PFSK-1 (cell line): Measurements from ENCODE around the gene CCDC127.

ENCODE experiments used
- FOXP2 ChIP-seq: optimal IDR thresholded peaks from 2 replicates; pipeline ENCODE3; 2011; ENCODE audit warnings: borderline replicate concordance, control low read depth, inconsistent platforms; ENCODE audit not compliant: insufficient read depth; ENCODE audit errors: extremely low read length, extremely low read depth
- POLR2AphosphoS5 ChIP-seq: IDR thresholded peaks from 2 replicates; pipeline ENCODE4 v1.6.1; 2012; ENCODE audit warnings: low read depth, mild to moderate bottlenecking, control low read depth, low read length, moderate library complexity
- SIN3A ChIP-seq: IDR thresholded peaks from 2 replicates; pipeline ENCODE4 v1.6.1; 2012; ENCODE audit warnings: mild to moderate bottlenecking, low read length, moderate library complexity, borderline replicate concordance; ENCODE audit not compliant: insufficient read depth
- TAF1 ChIP-seq: IDR thresholded peaks from 2 replicates; pipeline ENCODE4 v1.6.1; 2012; ENCODE audit warnings: low read length, control low read depth, borderline replicate concordance; ENCODE audit not compliant: insufficient read depth
- TF ChIP-seq, protein P1 (sequence below), 2 experiments: IDR thresholded peaks; 2 replicates each; pipeline versions ENCODE4 v1.6.1 to v1.8.0; 2011 to 2012; ENCODE audit warnings: low read depth in 2 of 2, low read length in 2 of 2, control low read depth in 1 of 2, inconsistent platforms in 1 of 2, mild to moderate bottlenecking in 1 of 2, moderate library complexity in 1 of 2; ENCODE audit not compliant: insufficient read depth in 1 of 2

CCDC127 gene

DNA sequence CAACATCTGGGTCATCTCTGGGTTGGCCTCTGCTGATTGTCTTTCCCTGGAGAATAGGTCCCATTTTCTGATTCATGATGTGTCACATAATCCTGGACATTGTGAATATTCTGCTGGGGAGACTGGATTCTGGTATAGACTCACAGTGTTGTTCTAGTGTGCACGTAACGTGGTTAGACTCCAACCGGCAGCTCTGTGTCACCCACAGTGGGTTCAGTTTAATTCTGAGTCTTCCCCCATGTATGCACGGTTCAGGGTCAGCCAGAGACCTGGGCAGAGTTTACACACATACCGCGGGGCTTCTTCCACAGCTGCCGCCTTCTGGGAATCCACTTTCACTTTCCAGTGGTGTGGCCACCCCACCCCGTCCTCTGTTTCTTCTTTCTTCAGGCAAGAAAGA lies 64.7 kb downstream of the CCDC127 start:
- no peak for TF ChIP-seq POLR2AphosphoS5
- TF ChIP-seq, protein P1, sequence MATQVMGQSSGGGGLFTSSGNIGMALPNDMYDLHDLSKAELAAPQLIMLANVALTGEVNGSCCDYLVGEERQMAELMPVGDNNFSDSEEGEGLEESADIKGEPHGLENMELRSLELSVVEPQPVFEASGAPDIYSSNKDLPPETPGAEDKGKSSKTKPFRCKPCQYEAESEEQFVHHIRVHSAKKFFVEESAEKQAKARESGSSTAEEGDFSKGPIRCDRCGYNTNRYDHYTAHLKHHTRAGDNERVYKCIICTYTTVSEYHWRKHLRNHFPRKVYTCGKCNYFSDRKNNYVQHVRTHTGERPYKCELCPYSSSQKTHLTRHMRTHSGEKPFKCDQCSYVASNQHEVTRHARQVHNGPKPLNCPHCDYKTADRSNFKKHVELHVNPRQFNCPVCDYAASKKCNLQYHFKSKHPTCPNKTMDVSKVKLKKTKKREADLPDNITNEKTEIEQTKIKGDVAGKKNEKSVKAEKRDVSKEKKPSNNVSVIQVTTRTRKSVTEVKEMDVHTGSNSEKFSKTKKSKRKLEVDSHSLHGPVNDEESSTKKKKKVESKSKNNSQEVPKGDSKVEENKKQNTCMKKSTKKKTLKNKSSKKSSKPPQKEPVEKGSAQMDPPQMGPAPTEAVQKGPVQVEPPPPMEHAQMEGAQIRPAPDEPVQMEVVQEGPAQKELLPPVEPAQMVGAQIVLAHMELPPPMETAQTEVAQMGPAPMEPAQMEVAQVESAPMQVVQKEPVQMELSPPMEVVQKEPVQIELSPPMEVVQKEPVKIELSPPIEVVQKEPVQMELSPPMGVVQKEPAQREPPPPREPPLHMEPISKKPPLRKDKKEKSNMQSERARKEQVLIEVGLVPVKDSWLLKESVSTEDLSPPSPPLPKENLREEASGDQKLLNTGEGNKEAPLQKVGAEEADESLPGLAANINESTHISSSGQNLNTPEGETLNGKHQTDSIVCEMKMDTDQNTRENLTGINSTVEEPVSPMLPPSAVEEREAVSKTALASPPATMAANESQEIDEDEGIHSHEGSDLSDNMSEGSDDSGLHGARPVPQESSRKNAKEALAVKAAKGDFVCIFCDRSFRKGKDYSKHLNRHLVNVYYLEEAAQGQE (IDR thresholded peaks at IDR 0.05; ENCODE audit: insufficient read depth in 1 of 2, low read depth in 2 of 2, low read length in 2 of 2), result no peak
- no peak for TF ChIP-seq FOXP2
- no peak for TF ChIP-seq SIN3A
- TF ChIP-seq TAF1, result no peak

DNA sequence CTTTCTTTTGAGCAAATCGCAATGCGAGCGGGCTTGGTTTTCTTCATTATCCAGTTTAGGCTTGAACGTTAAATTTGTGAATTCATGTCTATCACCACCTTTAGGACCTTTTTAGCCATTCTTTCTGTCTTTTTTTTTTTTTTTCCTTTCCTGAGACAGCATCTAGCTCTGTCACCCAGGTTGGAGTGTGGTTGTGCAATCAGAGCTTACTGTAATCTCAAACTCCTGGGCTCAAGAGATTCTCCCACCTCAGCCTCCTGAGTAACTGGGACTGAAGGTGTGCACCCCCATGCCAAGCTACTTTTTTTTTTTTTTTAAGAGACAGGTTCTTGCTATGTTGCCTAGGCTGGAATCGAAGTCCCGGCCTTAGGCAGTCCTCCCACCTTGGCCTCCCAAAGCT lies 65.9 kb downstream of the CCDC127 start:
- TF ChIP-seq TAF1, result no peak
- TF ChIP-seq, protein P1 (IDR thresholded peaks at IDR 0.05; ENCODE audit: insufficient read depth in 1 of 2, low read depth in 2 of 2, low read length in 2 of 2), result no peak
- TF ChIP-seq FOXP2, result no peak
- TF ChIP-seq POLR2AphosphoS5, result no peak

DNA sequence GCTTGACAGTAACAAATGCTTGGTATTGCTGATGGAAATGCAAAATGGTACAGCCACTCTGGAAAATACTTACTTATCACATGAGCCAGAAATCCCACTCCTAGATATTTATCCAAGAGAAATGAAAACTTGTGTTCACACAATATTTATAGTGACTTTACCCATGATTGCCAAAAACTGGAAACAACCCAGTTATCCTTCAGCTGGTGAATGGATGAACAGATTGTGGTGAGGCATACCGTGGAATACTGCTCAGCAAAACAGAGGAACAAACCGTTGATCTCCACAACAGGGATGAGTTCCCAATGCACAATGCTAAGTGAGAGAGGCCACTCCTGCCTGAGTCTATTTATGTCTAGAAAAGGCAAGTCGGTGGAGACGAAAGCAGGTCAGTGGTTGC lies 67.2 kb downstream of the CCDC127 start:
- TF ChIP-seq POLR2AphosphoS5 (no peak), FOXP2 (no peak), TAF1 (no peak), SIN3A (no peak)
- TF ChIP-seq, protein P1 (IDR thresholded peaks at IDR 0.05; ENCODE audit: insufficient read depth in 1 of 2, low read depth in 2 of 2, low read length in 2 of 2), result no peak

DNA sequence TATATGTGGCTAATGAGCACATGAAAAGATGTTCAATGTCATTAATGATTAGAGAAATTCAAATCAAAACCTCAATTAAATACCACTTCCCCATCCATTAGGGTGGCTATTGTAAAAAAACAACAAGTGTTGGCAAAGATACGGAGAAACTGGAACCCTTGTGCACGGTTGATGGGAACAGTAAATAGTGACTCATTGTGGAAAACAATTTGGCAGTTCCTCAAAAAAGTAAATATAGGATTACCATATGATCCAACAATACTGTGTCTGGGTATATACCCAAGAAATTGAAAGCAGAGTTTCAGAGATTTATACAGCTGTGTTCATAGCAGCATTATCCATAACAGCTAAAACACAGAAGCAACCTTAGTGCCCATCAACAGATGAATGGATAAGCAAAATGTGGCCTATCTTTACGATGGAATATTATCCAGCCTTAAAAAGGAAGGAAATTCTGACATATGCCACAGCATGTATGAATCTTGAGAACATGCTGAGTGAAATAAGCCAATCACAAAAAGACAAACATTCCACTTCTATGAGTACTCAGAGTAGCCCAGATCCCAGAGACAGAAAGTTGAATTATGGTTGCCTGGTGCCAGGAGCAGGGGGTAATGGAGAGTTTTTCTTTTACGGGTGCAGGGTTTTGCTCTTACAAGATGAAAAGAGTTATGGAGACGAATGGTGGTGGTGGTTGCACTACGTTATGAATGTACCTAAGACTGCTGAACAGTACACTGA lies 68.0 kb downstream of the CCDC127 start:
- no peak for TF ChIP-seq TAF1

DNA sequence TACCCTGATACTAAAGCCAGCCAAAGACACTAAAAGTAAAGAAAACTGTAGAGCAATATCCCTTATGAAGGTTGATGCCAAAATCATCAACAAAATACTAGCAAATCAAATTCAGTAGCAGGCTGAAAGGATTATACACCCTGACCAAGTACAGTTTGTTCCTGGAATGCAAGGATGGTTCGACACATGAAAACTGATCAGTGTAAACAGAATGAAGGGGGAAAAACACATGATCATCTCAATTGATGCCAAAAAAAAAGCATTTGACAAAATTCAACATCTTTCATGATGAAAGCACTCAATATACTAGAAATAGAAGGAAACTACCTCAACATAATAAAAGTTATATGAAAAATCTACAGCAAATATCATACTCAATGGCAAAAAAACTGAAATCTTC lies 70.2 kb downstream of the CCDC127 start:
- TF ChIP-seq TAF1 (no peak), POLR2AphosphoS5 (no peak), SIN3A (no peak), FOXP2 (no peak)
- TF ChIP-seq, protein P1 (IDR thresholded peaks at IDR 0.05; ENCODE audit: insufficient read depth in 1 of 2, low read depth in 2 of 2, low read length in 2 of 2), result no peak
